ENCODE results near the gene ESRP2.

The ESRP2 gene

GRCh38 chr16:68200088-68200783, 35.7 kb downstream of the ESRP2 start:
- TF ChIP-seq FOXP2 (optimal IDR thresholded peaks at IDR 0.05; ENCODE audit: borderline replicate concordance, extremely low read depth, extremely low read length, insufficient read depth) (no peak), SIN3A (IDR thresholded peaks at IDR 0.05; ENCODE audit: borderline replicate concordance, insufficient read depth, low read length) (no peak), TAF1 (IDR thresholded peaks at IDR 0.05; ENCODE audit: borderline replicate concordance, insufficient read depth, low read length) (no peak), REST (IDR thresholded peaks at IDR 0.05; ENCODE audit: insufficient read depth in 1 of 2, low read depth in 2 of 2, low read length in 2 of 2) (no peak), POLR2AphosphoS5 (IDR thresholded peaks at IDR 0.05; ENCODE audit: low read depth, low read length) (no peak)

- TF ChIP-seq REST (IDR thresholded peaks at IDR 0.05; ENCODE audit: insufficient read depth in 1 of 2, low read depth in 2 of 2, low read length in 2 of 2) = no peak
- TF ChIP-seq FOXP2 (optimal IDR thresholded peaks at IDR 0.05; ENCODE audit: borderline replicate concordance, extremely low read depth, extremely low read length, insufficient read depth) = no peak
- no peak for TF ChIP-seq POLR2AphosphoS5 (IDR thresholded peaks at IDR 0.05; ENCODE audit: low read depth, low read length)
Observed at GRCh38 chr16:68197250-68197649, 38.7 kb downstream of the ESRP2 start.

GRCh38 chr16:68194251-68194650, 41.7 kb downstream of the ESRP2 start:
- TF ChIP-seq FOXP2 (optimal IDR thresholded peaks at IDR 0.05; ENCODE audit: borderline replicate concordance, extremely low read depth, extremely low read length, insufficient read depth) (no peak), POLR2AphosphoS5 (IDR thresholded peaks at IDR 0.05; ENCODE audit: low read depth, low read length) (no peak), SIN3A (IDR thresholded peaks at IDR 0.05; ENCODE audit: borderline replicate concordance, insufficient read depth, low read length) (no peak), REST (IDR thresholded peaks at IDR 0.05; ENCODE audit: insufficient read depth in 1 of 2, low read depth in 2 of 2, low read length in 2 of 2) (no peak), TAF1 (IDR thresholded peaks at IDR 0.05; ENCODE audit: borderline replicate concordance, insufficient read depth, low read length) (no peak)

GRCh38 chr16:68190736-68191510, 45.0 kb downstream of the ESRP2 start:
- no peak for TF ChIP-seq REST (IDR thresholded peaks at IDR 0.05; ENCODE audit: insufficient read depth in 1 of 2, low read depth in 2 of 2, low read length in 2 of 2)
- TF ChIP-seq TAF1 (IDR thresholded peaks at IDR 0.05; ENCODE audit: borderline replicate concordance, insufficient read depth, low read length) = no peak

All from PFSK-1 (cell line).